Measurements from ENCODE around the gene SCD. TPM values are rescaled to one million over a fixed set of nuclear protein-coding genes. Genes with fewer than 3 reads are reported as not detected.

Gene SCD
- total RNA-seq, 1 donor from 2014 or later, result 975 TPM

DNA sequence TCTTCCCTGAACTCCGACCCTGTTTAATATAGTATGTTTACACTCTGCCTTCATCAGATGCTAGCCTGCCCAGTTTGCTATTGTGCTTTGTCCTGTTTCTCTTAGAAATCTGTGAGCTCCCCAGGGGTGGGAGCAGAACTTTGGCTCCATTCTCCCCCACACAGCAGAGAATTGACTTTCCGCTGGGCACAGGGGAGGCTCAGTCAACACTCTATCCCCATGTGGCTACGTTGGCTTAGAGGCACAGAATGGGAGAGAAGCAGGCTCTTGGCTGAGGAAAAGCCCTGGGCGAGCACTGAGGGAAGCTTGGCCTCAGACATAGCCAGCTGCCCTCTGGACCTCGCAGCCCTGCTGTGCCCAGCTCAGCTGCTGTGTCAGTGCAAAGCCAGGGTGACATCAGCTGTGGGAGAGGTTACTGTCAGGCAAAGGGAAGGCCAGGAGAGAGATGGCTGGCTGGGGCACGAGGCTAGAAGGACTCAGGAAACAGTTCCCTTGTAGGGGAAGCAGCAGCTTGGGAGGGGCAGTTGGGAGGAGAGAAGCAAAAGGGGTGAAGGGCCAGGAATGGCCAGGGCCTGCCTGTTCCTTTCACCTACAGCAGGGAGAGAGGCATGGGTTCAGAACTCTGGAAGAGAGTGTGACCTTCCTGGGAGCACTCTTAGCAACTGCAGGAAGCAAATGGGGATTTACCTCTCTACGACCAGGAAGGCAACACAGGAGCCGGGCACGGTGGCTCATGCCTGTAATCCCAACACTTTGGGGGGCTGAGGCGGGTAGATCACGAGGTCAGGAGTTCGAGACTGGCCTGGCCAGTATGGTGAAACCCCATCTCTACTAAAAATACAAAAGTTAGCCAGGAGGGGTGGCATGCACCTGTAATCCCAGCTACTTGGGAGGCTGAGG is 5.8 kb upstream of the SCD start:
- Mint-ChIP-seq H3K27me3 (ENCODE audit: low read depth) (peaks cover 2% of the 10 kb centered on the region), H3K4me3 (peak overlapping the region; percentile 70), H3K27ac (ENCODE audit: unreplicated experiment) (peak overlapping the region; percentile 94), H3K4me1 (peaks cover 53% of the 10 kb centered on the region), H3K9me3 (no peaks in the 10 kb centered on the region), H3K36me3 (ENCODE audit: low read depth) (no peaks in the 10 kb centered on the region)
- no peak for DNase-seq (ENCODE audit: low read depth, low spot score)
- TF ChIP-seq, protein P1, sequence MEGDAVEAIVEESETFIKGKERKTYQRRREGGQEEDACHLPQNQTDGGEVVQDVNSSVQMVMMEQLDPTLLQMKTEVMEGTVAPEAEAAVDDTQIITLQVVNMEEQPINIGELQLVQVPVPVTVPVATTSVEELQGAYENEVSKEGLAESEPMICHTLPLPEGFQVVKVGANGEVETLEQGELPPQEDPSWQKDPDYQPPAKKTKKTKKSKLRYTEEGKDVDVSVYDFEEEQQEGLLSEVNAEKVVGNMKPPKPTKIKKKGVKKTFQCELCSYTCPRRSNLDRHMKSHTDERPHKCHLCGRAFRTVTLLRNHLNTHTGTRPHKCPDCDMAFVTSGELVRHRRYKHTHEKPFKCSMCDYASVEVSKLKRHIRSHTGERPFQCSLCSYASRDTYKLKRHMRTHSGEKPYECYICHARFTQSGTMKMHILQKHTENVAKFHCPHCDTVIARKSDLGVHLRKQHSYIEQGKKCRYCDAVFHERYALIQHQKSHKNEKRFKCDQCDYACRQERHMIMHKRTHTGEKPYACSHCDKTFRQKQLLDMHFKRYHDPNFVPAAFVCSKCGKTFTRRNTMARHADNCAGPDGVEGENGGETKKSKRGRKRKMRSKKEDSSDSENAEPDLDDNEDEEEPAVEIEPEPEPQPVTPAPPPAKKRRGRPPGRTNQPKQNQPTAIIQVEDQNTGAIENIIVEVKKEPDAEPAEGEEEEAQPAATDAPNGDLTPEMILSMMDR (conservative IDR thresholded peaks at IDR 0.05), result no peak

DNA sequence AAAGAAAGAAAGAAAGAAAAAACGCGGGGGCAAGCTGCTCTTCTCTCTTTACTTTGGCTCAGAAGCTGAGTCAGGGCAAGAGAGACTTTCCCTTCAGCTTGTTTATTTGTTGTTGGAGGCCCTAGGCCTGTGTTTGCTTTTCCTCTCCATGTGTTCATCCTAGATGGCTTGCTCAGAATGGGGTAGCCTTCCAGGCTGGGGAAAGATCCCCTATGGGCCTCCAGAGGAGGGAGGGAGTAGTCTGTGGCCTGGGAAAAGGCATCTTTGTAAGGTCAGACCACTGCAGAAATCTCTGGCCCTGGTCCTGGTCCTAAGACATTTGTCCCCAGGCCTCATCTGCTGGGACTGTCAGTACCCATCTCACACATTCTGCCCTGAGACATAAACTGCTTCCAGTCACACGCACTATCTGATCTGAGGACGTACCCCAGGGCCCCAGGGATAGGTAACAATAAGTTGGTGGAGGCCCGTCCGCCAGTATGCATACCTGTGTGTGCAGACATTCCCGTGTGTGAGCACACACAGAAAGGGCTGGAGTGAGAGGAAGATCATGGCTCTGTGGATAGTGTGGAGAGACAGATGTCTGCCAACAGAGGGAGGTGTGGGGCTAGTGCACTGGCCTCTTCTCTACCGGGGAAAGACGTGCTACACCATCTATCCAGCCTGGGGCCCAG is 4.9 kb upstream of the SCD start:
- TF ChIP-seq, protein P1 (conservative IDR thresholded peaks at IDR 0.05), result peak; percentile 73
- Mint-ChIP-seq H3K9me3 (no peaks in the 10 kb centered on the region), H3K27me3 (ENCODE audit: low read depth) (peaks cover 2% of the 10 kb centered on the region), H3K36me3 (ENCODE audit: low read depth) (no peaks in the 10 kb centered on the region), H3K4me1 (peaks cover 55% of the 10 kb centered on the region), H3K27ac (ENCODE audit: unreplicated experiment) (peak overlapping the region; percentile 37), H3K4me3 (peak overlapping the region; percentile 56)
- DNase-seq (ENCODE audit: low read depth, low spot score), result peak; percentile 48

DNA sequence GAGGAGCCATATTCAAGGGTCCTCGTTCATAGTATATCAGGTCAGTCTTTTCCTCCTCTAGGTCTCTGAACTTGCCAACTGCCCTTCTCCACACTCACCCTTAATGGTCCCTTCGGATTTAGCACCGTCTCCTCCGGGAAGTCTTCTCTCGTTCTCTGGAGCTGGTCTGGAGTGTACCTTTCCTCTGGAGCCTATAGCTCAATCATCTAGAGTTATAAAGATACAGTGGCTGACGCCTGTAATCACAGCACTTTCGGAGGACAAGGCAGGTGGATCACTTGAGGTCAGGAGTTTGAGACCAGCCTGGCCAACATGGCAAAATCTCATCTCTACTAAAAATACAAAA is 4.4 kb upstream of the SCD start:
- Mint-ChIP-seq H3K4me1 (peaks cover 55% of the 10 kb centered on the region), H3K36me3 (ENCODE audit: low read depth) (peaks cover under 1% of the 10 kb centered on the region), H3K27me3 (ENCODE audit: low read depth) (peaks cover 2% of the 10 kb centered on the region), H3K4me3 (peak overlapping the region; percentile 56), H3K9me3 (no peaks in the 10 kb centered on the region), H3K27ac (ENCODE audit: unreplicated experiment) (peak overlapping the region; percentile 37)
- no peak for DNase-seq (ENCODE audit: low read depth, low spot score)
- TF ChIP-seq, protein P1 (conservative IDR thresholded peaks at IDR 0.05), result no peak

DNA sequence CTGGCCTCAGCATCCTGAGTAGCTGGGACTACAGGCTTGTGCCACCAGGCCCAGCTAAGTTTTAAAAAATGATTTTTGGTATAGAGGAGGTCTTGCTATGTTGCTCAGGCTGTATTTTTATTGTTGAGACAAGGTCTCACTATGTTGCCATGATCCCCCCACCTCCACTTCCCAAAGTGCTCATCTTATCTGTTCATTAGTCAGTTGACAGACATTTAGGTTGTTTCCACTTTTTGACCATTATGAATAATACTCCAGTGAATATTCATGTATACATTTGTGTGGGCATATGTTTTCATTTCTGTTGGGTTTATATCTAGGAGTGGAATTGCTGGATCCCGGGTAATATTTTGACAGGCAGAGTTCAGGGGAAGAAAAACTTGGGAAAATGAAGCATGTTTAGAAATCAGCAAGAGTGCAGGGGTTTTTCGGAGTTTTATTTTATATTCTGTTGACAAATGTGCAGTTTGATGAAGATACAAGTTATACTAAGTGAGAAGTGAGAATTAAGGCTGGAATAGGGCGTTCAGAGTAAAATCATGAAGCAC is 2.7 kb upstream of the SCD start:
- Mint-ChIP-seq H3K36me3 (ENCODE audit: low read depth) (peaks cover 14% of the 10 kb centered on the region), H3K4me3 (peak overlapping the region; percentile 82), H3K4me1 (peaks cover 58% of the 10 kb centered on the region), H3K27ac (ENCODE audit: unreplicated experiment) (peak overlapping the region; percentile 70), H3K9me3 (no peaks in the 10 kb centered on the region), H3K27me3 (ENCODE audit: low read depth) (no peaks in the 10 kb centered on the region)
- TF ChIP-seq, protein P1 (conservative IDR thresholded peaks at IDR 0.05), result no peak
- no peak for DNase-seq (ENCODE audit: low read depth, low spot score)

DNA sequence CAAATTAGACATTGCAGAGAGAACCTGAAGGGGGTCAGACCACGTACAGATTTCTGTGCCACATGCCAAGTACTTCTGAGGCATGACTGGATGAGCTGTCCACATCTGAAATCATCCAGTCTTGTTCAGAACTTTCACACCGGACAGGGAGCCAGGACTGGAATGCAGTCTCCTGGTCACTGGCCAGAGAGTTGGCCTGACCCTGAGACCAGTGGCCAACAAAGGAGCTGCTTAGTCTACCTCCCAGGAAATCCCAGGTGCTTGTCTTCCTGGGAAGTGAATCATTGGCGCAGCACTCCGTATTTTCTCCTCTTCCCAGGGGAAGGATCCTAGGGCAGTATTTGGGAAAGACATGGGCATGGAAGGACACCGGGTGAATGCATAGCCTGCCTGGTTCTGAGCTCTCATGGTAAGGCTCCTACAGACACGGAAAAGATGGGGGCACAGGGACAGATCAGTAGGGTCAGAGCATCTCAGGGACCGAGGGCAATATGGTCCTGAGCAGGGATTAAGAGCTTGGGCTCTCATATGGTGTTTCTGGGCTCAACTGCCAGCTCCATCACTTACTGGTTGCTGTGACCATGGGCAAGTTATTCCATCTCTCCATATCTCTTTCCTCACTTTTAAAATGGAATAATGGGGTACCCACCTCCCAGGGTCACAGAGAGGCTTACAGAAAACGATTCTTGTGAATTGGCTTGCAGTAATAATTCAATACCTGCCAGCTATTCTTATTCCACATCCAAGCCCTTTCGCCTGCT is 1.3 kb upstream of the SCD start:
- H3K4me1 Mint-ChIP-seq, result peaks cover 65% of the 10 kb centered on the region
- no peaks in the 10 kb centered on the region for H3K27me3 Mint-ChIP-seq (ENCODE audit: low read depth)
- no peak for DNase-seq (ENCODE audit: low read depth, low spot score)
- H3K9me3 Mint-ChIP-seq, result no peaks in the 10 kb centered on the region
- peaks cover 26% of the 10 kb centered on the region for H3K36me3 Mint-ChIP-seq (ENCODE audit: low read depth)
- peak overlapping the region; percentile 100 for H3K4me3 Mint-ChIP-seq
- peak overlapping the region; percentile 96 for H3K27ac Mint-ChIP-seq (ENCODE audit: unreplicated experiment)
- TF ChIP-seq, protein P1 (conservative IDR thresholded peaks at IDR 0.05), result no peak

All from neural crest cell (in vitro differentiated cells).